Activated CD4-positive, alpha-beta T cell treated with anti-CD3 and anti-CD28 coated beads for 36 hours (primary cell): Measurements from ENCODE around the gene ARF1. TPM values are rescaled to one million over a fixed set of nuclear protein-coding genes. Genes with fewer than 3 reads are reported as not detected.

Source experiments
- ATAC-seq: fragments of 200-7000 bp; cut with Tn5 transposase; one replicate; pipeline ENCODE4 v1.10.0; 2021; ENCODE audit warnings: mild to moderate bottlenecking, moderate library complexity
- CTCF ChIA-PET: fragments of 350-600 bp; sonication (Branson Sonifier 250); formaldehyde crosslinking; loops from one replicate; lab custom pipeline; 2021; ENCODE audit warnings: antibody characterized with exemption; lab: Charles Lee
- POLR2A ChIA-PET: fragments of 350-600 bp; sonication (Branson Sonifier 250); formaldehyde crosslinking; loops from one replicate; lab custom pipeline; 2021; ENCODE audit warnings: antibody characterized with exemption, inconsistent platforms; lab: Charles Lee
- DNase-seq: peaks from one replicate; pipeline ENCODE4 v3.0.0-alpha.2; 2020
- H3K27ac Mint-ChIP-seq: one replicate; pipeline ENCODE4 v1.8.0; 2021; ENCODE audit warnings: mixed read lengths
- H3K27me3 Mint-ChIP-seq: one replicate; pipeline ENCODE4 v1.8.0; 2021; ENCODE audit warnings: mixed read lengths
- H3K36me3 Mint-ChIP-seq: one replicate; pipeline ENCODE4 v1.8.0; 2021; ENCODE audit warnings: low read depth, mixed read lengths
- H3K4me1 Mint-ChIP-seq: one replicate; pipeline ENCODE4 v1.8.0; 2021; ENCODE audit warnings: mixed read lengths
- H3K4me3 Mint-ChIP-seq: one replicate; pipeline ENCODE4 v1.8.0; 2021; ENCODE audit warnings: mild to moderate bottlenecking, moderate library complexity, mixed read lengths
- H3K9me3 Mint-ChIP-seq: one replicate; pipeline ENCODE4 v1.8.0; 2021; ENCODE audit warnings: low read depth, mixed read lengths
- intact Hi-C, 2 experiments: fragments of 100-400 bp; cut with DNase I in 1 of 2; cut with micrococcal nuclease in 1 of 2; formaldehyde crosslinking; loops; one replicate each; pipeline versions ENCODE4 v1.14.2 to v1.15.1; 2022 to 2024; cut with DNase I, micrococcal nuclease
- total RNA-seq, 2 experiments: library from RNA; stranded (reverse); gene quantifications; one replicate each; pipeline ENCODE4 v1.2.3, GENCODE V29; 2021

Gene ARF1
- total RNA-seq, 2 experiments from 2014 or later, result 325 to 337 TPM

- CTCF ChIA-PET, result interaction anchor here (1.1 to 1.5 kb wide), 2 partner anchors 31 to 101 kb away, joined by 4 to 5 read pairs; no protein-coding TSS in a partner anchor
- Mint-ChIP-seq H3K4me3 (no peak overlapping the region), H3K27ac (no peak overlapping the region), H3K27me3 (no peaks in the 10 kb centered on the region), H3K4me1 (peaks cover 24% of the 10 kb centered on the region), H3K9me3 (peaks cover 7% of the 10 kb centered on the region), H3K36me3 (peaks cover 50% of the 10 kb centered on the region)
- ATAC-seq, result no peak
- DNase-seq, result no peak
- intact Hi-C loops, result no loop called here
- POLR2A ChIA-PET, result interaction anchor here (1.3 to 1.8 kb wide), 2 partner anchors 8 to 10 kb away, joined by 5 read pairs; no protein-coding TSS in a partner anchor
Observed at GRCh38 chr1:228099331-228099732, 16.8 kb downstream of the ARF1 start.

- ATAC-seq (no peak), DNase-seq (no peak)
- ChIA-PET CTCF (interaction anchor here (1.5 kb wide), 1 partner anchor 102 kb away, joined by 4 read pairs; no protein-coding TSS in a partner anchor), POLR2A (interaction anchor here (1.3 to 1.5 kb wide), 2 partner anchors 13 to 64 kb away, joined by 3 read pairs; partner anchors contain the start of gene IBA57)
- Mint-ChIP-seq H3K4me3 (peak overlapping the region; percentile 89), H3K27me3 (no peaks in the 10 kb centered on the region), H3K9me3 (no peaks in the 10 kb centered on the region), H3K27ac (peak overlapping the region; percentile 69), H3K36me3 (peaks cover 39% of the 10 kb centered on the region), H3K4me1 (peaks cover 20% of the 10 kb centered on the region)
- intact Hi-C loops, result loop anchor here (5.0 to 10.0 kb wide), 2 partner anchors 336 to 1694 kb away; partner anchors contain the start of gene PARP1 (in 1 of the 2)
Observed at GRCh38 chr1:228100822-228101613, 18.5 kb downstream of the ARF1 start.

- ATAC-seq (no peak), DNase-seq (no peak)
- ChIA-PET CTCF (no interaction called here), POLR2A (interaction anchor here (0.9 to 1.3 kb wide), 4 partner anchors 9 to 64 kb away, joined by 3 to 6 read pairs (median 4); partner anchors contain the start of gene IBA57)
- H3K27me3 Mint-ChIP-seq, result no peaks in the 10 kb centered on the region
- peak overlapping the region; percentile 69 for H3K27ac Mint-ChIP-seq
- H3K4me3 Mint-ChIP-seq, result peak overlapping the region; percentile 89
- H3K9me3 Mint-ChIP-seq, result no peaks in the 10 kb centered on the region
- peaks cover 20% of the 10 kb centered on the region for H3K4me1 Mint-ChIP-seq
- peaks cover 42% of the 10 kb centered on the region for H3K36me3 Mint-ChIP-seq
- intact Hi-C loops, result loop anchor here (5.0 to 10.0 kb wide), 2 partner anchors 337 to 1694 kb away; partner anchors contain the start of gene PARP1 (in 1 of the 2)
Observed at GRCh38 chr1:228101614-228101993, 19.1 kb downstream of the ARF1 start.

- H3K27ac Mint-ChIP-seq, result peak overlapping the region; percentile 37
- no peaks in the 10 kb centered on the region for H3K27me3 Mint-ChIP-seq
- ChIA-PET CTCF (no interaction called here), POLR2A (interaction anchor here (0.9 to 1.3 kb wide), 4 partner anchors 10 to 63 kb away, joined by 3 to 6 read pairs (median 4); partner anchors contain the start of gene IBA57)
- no peaks in the 10 kb centered on the region for H3K9me3 Mint-ChIP-seq
- peaks cover 20% of the 10 kb centered on the region for H3K4me1 Mint-ChIP-seq
- ATAC-seq (peak; percentile 56), DNase-seq (peak; percentile 78)
- peaks cover 41% of the 10 kb centered on the region for H3K36me3 Mint-ChIP-seq
- peak overlapping the region; percentile 89 for H3K4me3 Mint-ChIP-seq
- intact Hi-C loops, result loop anchor here (2.0 to 10.0 kb wide), 3 partner anchors 337 to 1695 kb away; partner anchors contain the start of genes JMJD4 (in 1 of the 2), PARP1 (in 1 of the 2) and SNAP47 (in 1 of the 2)
Observed at GRCh38 chr1:228101994-228102790, 19.7 kb downstream of the ARF1 start.

GRCh38 chr1:228102791-228103620, 20.5 kb downstream of the ARF1 start, which contains the start of gene C1orf35:
C1orf35 (minus strand) TSS chr1:228103325; CDS start chr1:228103227, 98 bp downstream.
- POLR2A ChIA-PET, result interaction anchor here (0.6 kb wide), 1 partner anchor 1791 kb away, joined by 3 read pairs; no protein-coding TSS in a partner anchor
- H3K36me3 Mint-ChIP-seq, result peaks cover 35% of the 10 kb centered on the region
- H3K27ac Mint-ChIP-seq, result peak within 1 kb of the TSS; percentile 91
- ATAC-seq (peak; percentile 90), DNase-seq (peak; percentile 97)
- H3K9me3 Mint-ChIP-seq, result no peaks in the 10 kb centered on the region
- H3K4me3 Mint-ChIP-seq, result peak within 1 kb of the TSS; percentile 89
- no peaks in the 10 kb centered on the region for H3K27me3 Mint-ChIP-seq
- peaks cover 22% of the 10 kb centered on the region for H3K4me1 Mint-ChIP-seq
- intact Hi-C loops, result loop anchor here (1.0 to 10.0 kb wide), 8 partner anchors 21 to 1696 kb away; partner anchors contain the start of genes ARF1 (in 2 of the 2), GUK1 (in 1 of the 2), IBA57 (in 1 of the 2) and JMJD4 (in 1 of the 2)
- CTCF ChIA-PET, result no interaction called here

- H3K4me1 Mint-ChIP-seq, result peaks cover 28% of the 10 kb centered on the region
- H3K27ac Mint-ChIP-seq, result peak overlapping the region; percentile 61
- no peak for DNase-seq
- peaks cover 27% of the 10 kb centered on the region for H3K36me3 Mint-ChIP-seq
- no peaks in the 10 kb centered on the region for H3K27me3 Mint-ChIP-seq
- no peaks in the 10 kb centered on the region for H3K9me3 Mint-ChIP-seq
- intact Hi-C loops, result loop anchor here (5.0 to 10.0 kb wide), 2 partner anchors 340 to 1697 kb away; partner anchors contain the start of gene PARP1 (in 1 of the 2)
- H3K4me3 Mint-ChIP-seq, result peak overlapping the region; percentile 89
- POLR2A ChIA-PET, result interaction anchor here (0.6 kb wide), 1 partner anchor 55 kb away, joined by 5 read pairs; no protein-coding TSS in a partner anchor
- CTCF ChIA-PET, result interaction anchor here (1.5 kb wide), 1 partner anchor 12 kb away, joined by 3 read pairs; no protein-coding TSS in a partner anchor
- ATAC-seq, result no peak
Observed at GRCh38 chr1:228104526-228105269, 22.2 kb downstream of the ARF1 start.

- intact Hi-C loops, result loop anchor here in 1 of 2 experiments (10.0 kb wide), 1 partner anchor 341 kb away; no protein-coding TSS in a partner anchor
- CTCF ChIA-PET, result interaction anchor here (0.6 kb wide), 1 partner anchor 89 kb away, joined by 3 read pairs; no protein-coding TSS in a partner anchor
Observed at GRCh38 chr1:228105270-228105995, 22.9 kb downstream of the ARF1 start.

GRCh38 chr1:228105996-228106799, 23.7 kb downstream of the ARF1 start:
- POLR2A ChIA-PET, result interaction anchor here (1.1 kb wide), 1 partner anchor 24 kb away, joined by 5 read pairs; the partner anchor contains the start of gene ARF1
- Mint-ChIP-seq H3K4me1 (peaks cover 32% of the 10 kb centered on the region), H3K9me3 (no peaks in the 10 kb centered on the region), H3K27me3 (no peaks in the 10 kb centered on the region), H3K36me3 (peaks cover 20% of the 10 kb centered on the region), H3K4me3 (peak overlapping the region; percentile 90), H3K27ac (no peak overlapping the region)
- CTCF ChIA-PET, result interaction anchor here (0.6 to 1.9 kb wide), 4 partner anchors 25 to 89 kb away, joined by 3 to 8 read pairs (median 3); no protein-coding TSS in a partner anchor
- DNase-seq (no peak), ATAC-seq (no peak)
- intact Hi-C loops, result loop anchor here in 1 of 2 experiments (10.0 kb wide), 1 partner anchor 341 kb away; no protein-coding TSS in a partner anchor

More at GRCh38 chr1:228105270-228105995, 22.9 kb downstream of the ARF1 start:
- Mint-ChIP-seq H3K36me3 (peaks cover 21% of the 10 kb centered on the region), H3K4me1 (peaks cover 35% of the 10 kb centered on the region), H3K4me3 (no peak overlapping the region), H3K27me3 (no peaks in the 10 kb centered on the region), H3K9me3 (no peaks in the 10 kb centered on the region), H3K27ac (no peak overlapping the region)
- no peak for ATAC-seq
- DNase-seq, result no peak
- POLR2A ChIA-PET, result interaction anchor here (0.6 kb wide), 1 partner anchor 54 kb away, joined by 5 read pairs; no protein-coding TSS in a partner anchor
